Peyer's patch (tissue), 4 donors: ENCODE data around the gene PRLHR.
A peak's percentile ranks its signal among the peaks of the same experiment; 100 is the strongest.

Experiments used
- CTCF ChIP-seq, 6 experiments: fragments of 450-650 bp in 4 of 6; fragments of 200-600 bp in 2 of 6; sonication (generic) in 1 of 6; IDR thresholded peaks; one replicate each; pipeline ENCODE4 v1.5.1; 2017 to 2019; ENCODE audit warnings: antibody characterized with exemption in 6 of 6, mild to moderate bottlenecking in 3 of 6, moderate library complexity in 1 of 6
- POLR2A ChIP-seq, 2 donors: fragments of 450-650 bp; IDR thresholded peaks; one replicate each; pipeline ENCODE4 v1.5.1; 2017; ENCODE audit warnings: antibody characterized with exemption in 2 of 2, mild to moderate bottlenecking in 2 of 2, moderate library complexity in 2 of 2

- TF ChIP-seq CTCF (IDR thresholded peaks at IDR 0.05) (peak in 1 of 6 experiments; percentile 19), POLR2A (IDR thresholded peaks at IDR 0.05) (no peak)
These were observed 920 bp downstream of the PRLHR start for GRCh38 chr10:118594392-118595063.
